HUES48 (cell line): Measurements from ENCODE around the gene TMEM163.

ENCODE experiments used
- H3K27ac ChIP-seq: one replicate; pipeline ENCODE4 v1.7.0; 2013; ENCODE audit warnings: low read depth, low read length, inconsistent platforms
- H3K27me3 ChIP-seq: 2 replicates; pipeline ENCODE4 v1.6.1; 2013; ENCODE audit warnings: mild to moderate bottlenecking, low read length; ENCODE audit not compliant: control insufficient read depth, insufficient read depth
- H3K36me3 ChIP-seq: 2 replicates; pipeline ENCODE4 v1.6.1; 2013; ENCODE audit warnings: low read length; ENCODE audit not compliant: control insufficient read depth, insufficient read depth
- H3K4me1 ChIP-seq: 2 replicates; pipeline ENCODE4 v1.6.1; 2013; ENCODE audit warnings: mild to moderate bottlenecking, low read length; ENCODE audit not compliant: control insufficient read depth, insufficient read depth
- H3K4me3 ChIP-seq: 2 replicates; pipeline ENCODE4 v1.5.1; 2013; ENCODE audit warnings: mild to moderate bottlenecking, low read depth, low read length
- H3K9ac ChIP-seq: 2 replicates; pipeline ENCODE4 v1.6.1; 2013; ENCODE audit warnings: mild to moderate bottlenecking, low read depth, low read length, moderate library complexity
- H3K9me3 ChIP-seq: 2 replicates; pipeline ENCODE4 v1.6.1; 2013; ENCODE audit warnings: low read length; ENCODE audit not compliant: control insufficient read depth, insufficient read depth

TMEM163 gene

DNA sequence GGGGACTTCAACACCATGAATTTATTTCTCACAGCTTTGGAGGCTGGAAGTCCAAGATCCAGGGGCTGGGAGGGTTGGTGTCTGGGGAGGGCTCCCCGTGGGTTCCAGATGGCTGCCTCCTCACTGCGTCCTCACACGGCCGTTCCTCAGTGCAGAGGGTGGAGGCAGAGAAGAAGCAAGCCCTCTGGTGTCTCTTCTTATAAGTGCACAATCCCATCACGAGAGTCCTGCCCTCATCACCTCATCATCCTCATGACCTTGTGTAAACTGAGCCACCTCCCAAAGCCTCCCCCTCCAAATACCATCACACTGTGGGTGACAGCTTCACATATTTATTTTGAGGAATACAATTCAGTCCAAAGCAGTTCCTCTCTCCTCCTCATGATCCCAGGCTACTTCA is 26.3 kb downstream of the TMEM163 start:
- no peaks in the 10 kb centered on the region for H3K36me3 ChIP-seq
- H3K9me3 ChIP-seq = no peaks in the 10 kb centered on the region
- no peaks in the 10 kb centered on the region for H3K4me1 ChIP-seq
- H3K27me3 ChIP-seq = no peaks in the 10 kb centered on the region
- no peak overlapping the region for H3K4me3 ChIP-seq
- H3K9ac ChIP-seq = no peak overlapping the region
- no peak overlapping the region for H3K27ac ChIP-seq

DNA sequence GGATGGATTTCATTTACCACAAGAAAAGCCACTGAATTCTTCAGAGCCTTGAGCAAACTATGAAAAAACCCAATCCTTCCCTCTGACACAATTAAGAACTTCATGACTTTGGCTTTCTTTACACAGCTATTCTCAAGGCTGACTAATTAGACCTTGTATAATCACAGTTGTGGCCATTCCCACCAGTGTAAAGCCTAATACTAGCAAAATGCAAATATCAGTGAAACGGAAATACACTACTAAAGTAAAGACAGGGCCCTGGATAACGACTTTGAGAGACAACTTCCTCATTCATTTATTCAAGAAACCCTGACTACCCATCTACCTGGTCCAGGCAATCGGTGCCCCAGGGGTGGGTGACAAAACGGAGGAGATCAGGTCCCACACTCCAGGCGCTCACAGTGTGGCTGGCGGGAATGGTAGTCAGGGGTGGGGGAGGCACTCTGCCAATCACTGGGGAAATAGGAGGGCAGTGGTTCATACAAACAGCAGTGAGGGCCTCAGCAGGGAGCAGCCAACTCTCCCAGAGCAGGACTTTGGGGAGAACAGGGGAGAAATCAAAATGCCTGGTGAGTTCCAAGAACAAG is 28.1 kb downstream of the TMEM163 start:
- H3K27ac ChIP-seq = no peak overlapping the region
- no peaks in the 10 kb centered on the region for H3K27me3 ChIP-seq
- no peaks in the 10 kb centered on the region for H3K9me3 ChIP-seq

GRCh38 chr2:134689315-134689714 is 29.5 kb downstream of the TMEM163 start:
- H3K9me3 ChIP-seq = no peaks in the 10 kb centered on the region
- H3K4me1 ChIP-seq = no peaks in the 10 kb centered on the region
- no peak overlapping the region for H3K4me3 ChIP-seq
- H3K9ac ChIP-seq = no peak overlapping the region
- no peaks in the 10 kb centered on the region for H3K27me3 ChIP-seq
- no peaks in the 10 kb centered on the region for H3K36me3 ChIP-seq
- H3K27ac ChIP-seq = no peak overlapping the region

More for the DNA sequence above, 28.1 kb downstream of the TMEM163 start:
- no peaks in the 10 kb centered on the region for H3K4me1 ChIP-seq
- no peaks in the 10 kb centered on the region for H3K36me3 ChIP-seq
- no peak overlapping the region for H3K4me3 ChIP-seq
- no peak overlapping the region for H3K9ac ChIP-seq

- Histone ChIP-seq H3K27ac (no peak overlapping the region), H3K4me3 (no peak overlapping the region), H3K4me1 (no peaks in the 10 kb centered on the region), H3K9ac (no peak overlapping the region), H3K9me3 (no peaks in the 10 kb centered on the region), H3K36me3 (no peaks in the 10 kb centered on the region), H3K27me3 (no peaks in the 10 kb centered on the region)
Measured at GRCh38 chr2:134685967-134686366, 32.8 kb downstream of the TMEM163 start.

DNA sequence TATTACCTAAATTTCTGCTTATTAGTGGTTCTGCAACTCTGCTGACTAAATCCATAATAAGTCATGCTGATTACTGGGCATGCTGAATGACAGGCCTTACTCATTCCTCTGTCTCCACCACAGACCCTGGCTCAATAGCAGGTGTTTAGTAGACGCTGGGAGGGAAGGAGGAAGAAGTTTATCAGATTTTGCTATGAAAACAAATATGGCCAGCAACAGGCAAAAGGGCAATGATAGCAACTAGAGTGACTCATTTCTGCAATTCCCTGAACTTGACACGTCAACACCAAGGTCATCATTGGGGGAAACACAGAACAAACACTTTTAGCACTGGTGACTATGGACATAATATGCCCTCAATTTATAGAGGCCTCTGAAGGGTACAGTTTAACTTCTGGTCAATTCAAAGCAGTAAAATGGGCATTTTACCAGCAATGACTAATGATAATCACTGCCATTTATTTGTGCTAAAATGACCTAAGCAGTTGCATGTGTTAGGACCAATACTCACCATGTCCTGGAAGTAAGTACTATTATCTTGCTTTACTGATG is 35.2 kb downstream of the TMEM163 start:
- no peak overlapping the region for H3K4me3 ChIP-seq
- 0 out of 2 replicates have a peak, but pooled peaks cover 3% of the 10 kb centered on the region for H3K4me1 ChIP-seq
- H3K27me3 ChIP-seq = no peaks in the 10 kb centered on the region
- H3K9me3 ChIP-seq = no peaks in the 10 kb centered on the region
- H3K9ac ChIP-seq = no peak overlapping the region
- no peak overlapping the region for H3K27ac ChIP-seq
- H3K36me3 ChIP-seq = no peaks in the 10 kb centered on the region

DNA sequence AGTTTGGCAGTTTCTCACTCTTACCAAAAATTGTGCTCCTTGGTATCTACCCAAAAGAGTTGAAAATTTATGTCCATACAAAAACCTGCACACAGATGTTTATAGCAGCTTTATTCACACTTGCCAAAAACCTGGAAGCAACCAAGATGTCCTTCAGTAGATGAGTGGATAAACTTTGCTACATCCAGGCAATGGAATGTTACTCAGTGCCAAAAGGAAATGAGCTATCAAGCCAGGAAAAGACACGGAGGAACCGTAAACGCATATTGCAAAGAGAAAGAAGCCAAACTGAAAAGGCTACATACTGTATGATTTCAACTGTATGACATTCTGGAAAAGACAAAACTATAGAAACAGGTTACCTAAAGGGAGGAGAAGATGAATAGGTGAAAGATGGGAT is 36.1 kb downstream of the TMEM163 start:
- Histone ChIP-seq H3K9me3 (no peaks in the 10 kb centered on the region), H3K4me3 (no peak overlapping the region), H3K36me3 (no peaks in the 10 kb centered on the region), H3K4me1 (peaks cover 11% of the 10 kb centered on the region; the same call in 1 of the 2 replicates), H3K27ac (no peak overlapping the region), H3K9ac (no peak overlapping the region), H3K27me3 (no peaks in the 10 kb centered on the region)

DNA sequence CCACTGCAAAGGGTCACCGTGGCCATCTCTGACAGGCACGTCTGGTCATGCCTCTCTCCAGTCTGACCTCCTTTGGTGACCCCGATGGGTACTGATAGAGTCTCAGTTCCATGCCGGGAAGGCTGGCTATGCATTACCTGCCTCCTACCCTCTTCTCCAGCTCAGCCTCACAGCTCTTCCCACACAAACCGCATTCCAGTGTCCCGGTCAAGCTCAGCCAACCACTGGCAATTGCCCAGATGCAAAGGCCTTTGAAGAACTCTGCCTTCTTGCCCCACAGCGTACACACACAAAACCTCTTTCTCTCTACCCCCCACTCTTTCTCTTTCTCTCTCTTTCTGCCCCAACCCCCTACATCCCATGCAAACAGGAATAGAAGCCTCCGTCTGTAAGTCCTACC is 37.6 kb downstream of the TMEM163 start:
- no peak overlapping the region for H3K27ac ChIP-seq
- H3K36me3 ChIP-seq = no peaks in the 10 kb centered on the region
- no peaks in the 10 kb centered on the region for H3K27me3 ChIP-seq
- no peaks in the 10 kb centered on the region for H3K9me3 ChIP-seq
- no peak overlapping the region for H3K4me3 ChIP-seq
- no peak overlapping the region for H3K9ac ChIP-seq
- H3K4me1 ChIP-seq = peaks cover 11% of the 10 kb centered on the region; the same call in 1 of the 2 replicates

DNA sequence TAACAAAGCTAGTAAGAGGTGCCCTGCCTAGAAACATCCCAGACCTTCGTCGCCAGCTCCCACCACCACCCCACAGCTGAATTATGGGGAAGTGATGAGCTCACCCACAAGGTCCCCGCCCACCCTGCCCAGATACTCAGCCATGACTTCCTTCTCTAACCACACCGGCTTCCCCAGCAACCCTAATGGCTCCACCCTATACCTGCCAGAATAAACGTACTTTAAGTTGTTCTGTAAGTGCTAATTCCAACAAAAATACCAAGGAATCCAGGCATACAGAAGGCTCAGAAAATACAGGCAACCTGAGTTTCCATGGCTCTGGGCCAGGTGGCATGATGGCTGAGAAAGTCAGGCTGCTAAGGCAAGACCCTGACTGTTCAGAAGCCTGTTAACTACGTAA is 39.1 kb downstream of the TMEM163 start:
- Histone ChIP-seq H3K4me1 (peaks cover 11% of the 10 kb centered on the region; the same call in 1 of the 2 replicates), H3K9ac (no peak overlapping the region), H3K4me3 (no peak overlapping the region)

GRCh38 chr2:134679294-134679693 is 39.5 kb downstream of the TMEM163 start:
- H3K4me1 ChIP-seq = peaks cover 11% of the 10 kb centered on the region; the same call in 1 of the 2 replicates
- H3K27ac ChIP-seq = no peak overlapping the region
- H3K4me3 ChIP-seq = no peak overlapping the region
- H3K27me3 ChIP-seq = no peaks in the 10 kb centered on the region
- H3K36me3 ChIP-seq = no peaks in the 10 kb centered on the region
- H3K9ac ChIP-seq = no peak overlapping the region
- H3K9me3 ChIP-seq = no peaks in the 10 kb centered on the region

More for the DNA sequence above, 39.1 kb downstream of the TMEM163 start:
- Histone ChIP-seq H3K27me3 (no peaks in the 10 kb centered on the region), H3K27ac (no peak overlapping the region), H3K36me3 (no peaks in the 10 kb centered on the region), H3K9me3 (no peaks in the 10 kb centered on the region)

GRCh38 chr2:134677856-134678756 is 40.7 kb downstream of the TMEM163 start:
- H3K9me3 ChIP-seq = no peaks in the 10 kb centered on the region
- no peak overlapping the region for H3K27ac ChIP-seq
- H3K36me3 ChIP-seq = no peaks in the 10 kb centered on the region
- no peak overlapping the region for H3K4me3 ChIP-seq
- no peaks in the 10 kb centered on the region for H3K27me3 ChIP-seq
- H3K9ac ChIP-seq = no peak overlapping the region
- H3K4me1 ChIP-seq = peaks cover 11% of the 10 kb centered on the region; the same call in 1 of the 2 replicates

DNA sequence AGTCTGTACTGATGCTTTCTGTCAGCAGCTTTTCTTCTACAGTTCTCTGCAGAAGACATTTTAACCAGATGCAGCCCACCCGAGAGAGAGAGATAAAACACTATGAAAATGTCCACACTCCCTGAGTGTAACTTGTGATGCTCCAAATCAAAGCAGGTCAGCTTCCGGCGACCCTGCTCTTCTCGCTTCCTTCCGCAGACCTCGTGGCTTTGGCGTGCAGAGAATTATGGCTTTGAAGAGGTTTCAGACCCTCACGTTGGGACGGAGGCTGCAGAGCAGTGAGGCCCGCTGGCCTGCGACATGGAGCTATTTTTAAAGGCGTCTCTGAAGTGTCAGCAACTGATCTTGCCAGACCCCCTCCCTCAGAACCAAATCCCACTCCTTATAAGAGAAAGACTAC is 41.8 kb downstream of the TMEM163 start:
- Histone ChIP-seq H3K4me1 (peaks cover 11% of the 10 kb centered on the region; the same call in 1 of the 2 replicates), H3K9ac (no peak overlapping the region), H3K36me3 (no peaks in the 10 kb centered on the region), H3K27me3 (no peaks in the 10 kb centered on the region), H3K4me3 (no peak overlapping the region), H3K9me3 (no peaks in the 10 kb centered on the region), H3K27ac (no peak overlapping the region)
